Spleen (tissue), 11 donors: ENCODE data around the gene MMP1. TPM values are rescaled to one million over a fixed set of nuclear protein-coding genes. Genes with fewer than 3 reads are reported as not detected.
A peak's percentile ranks its signal among the peaks of the same experiment; 100 is the strongest.

Source experiments
- DNase-seq: peaks from one replicate; pipeline ENCODE4 v3.0.0-alpha.2; 2020
- H3K27ac ChIP-seq, 8 donors: fragments of 200-600 bp; sonication (generic) in 7 of 8; 1 replicate in 4 of 8; 2 replicates in 4 of 8; pipeline versions ENCODE4 v1.5.0 to v1.8.0; 2016 to 2021; ENCODE audit warnings: inconsistent platforms in 4 of 8, mild to moderate bottlenecking in 4 of 8, moderate library complexity in 1 of 8
- H3K27me3 ChIP-seq, 7 donors: fragments of 200-600 bp; sonication (generic) in 6 of 7; replicated peaks in 1 of 7; 1 replicate in 4 of 7; 2 replicates in 3 of 7; pipeline versions ENCODE4 v1.5.0 to v1.8.0; 2016 to 2021; ENCODE audit warnings: inconsistent platforms in 3 of 7, mild to moderate bottlenecking in 1 of 7
- H3K36me3 ChIP-seq, 6 donors: fragments of 200-600 bp; sonication (generic) in 5 of 6; 1 replicate in 4 of 6; 2 replicates in 2 of 6; pipeline versions ENCODE4 v1.5.0 to v1.8.0; 2016 to 2021; ENCODE audit warnings: inconsistent platforms in 2 of 6
- H3K4me1 ChIP-seq, 6 donors: fragments of 200-600 bp; sonication (generic) in 5 of 6; 1 replicate in 3 of 6; 2 replicates in 3 of 6; pipeline versions ENCODE4 v1.5.0 to v1.8.0; 2016 to 2021; ENCODE audit warnings: inconsistent platforms in 3 of 6
- H3K4me3 ChIP-seq, 8 donors: fragments of 200-600 bp; sonication (generic) in 7 of 8; 1 replicate in 4 of 8; 2 replicates in 4 of 8; pipeline versions ENCODE4 v1.5.0 to v1.8.0; 2016 to 2021; ENCODE audit warnings: inconsistent platforms in 4 of 8, mild to moderate bottlenecking in 4 of 8, moderate library complexity in 2 of 8
- H3K9me3 ChIP-seq, 8 donors: fragments of 200-600 bp; sonication (generic) in 7 of 8; 1 replicate in 4 of 8; 2 replicates in 4 of 8; pipeline versions ENCODE4 v1.5.0 to v1.8.0; 2016 to 2021; ENCODE audit warnings: inconsistent platforms in 4 of 8
- CTCF ChIP-seq, 11 experiments: fragments of 200-600 bp in 7 of 11; fragments of 450-650 bp in 4 of 11; sonication (generic) in 4 of 11; IDR thresholded peaks in 8 of 11; conservative IDR thresholded peaks in 3 of 11; 1 replicate in 7 of 11; 2 replicates in 4 of 11; pipeline versions ENCODE4 v1.4.0 to v1.8.0; 2016 to 2021; ENCODE audit warnings: antibody characterized with exemption in 11 of 11, inconsistent platforms in 4 of 11, mild to moderate bottlenecking in 1 of 11
- POLR2A ChIP-seq, 3 donors: fragments of 450-650 bp; IDR thresholded peaks; one replicate each; pipeline ENCODE4 v1.5.1; 2017; ENCODE audit warnings: antibody characterized with exemption in 3 of 3, mild to moderate bottlenecking in 1 of 3
- POLR2AphosphoS5 ChIP-seq, 3 donors: sonication (generic); formaldehyde crosslinking; IDR thresholded peaks; one replicate each; pipeline ENCODE4 v1.5.1; 2017; ENCODE audit warnings: antibody characterized with exemption in 3 of 3
- WGBS, 5 donors: extraction: QIAGEN DNeasy Blood & Tissue Kit in 3 of 5; methylation state at CpG; one replicate each; pipeline versions ENCODE4 v1.1.5 to v1.1.7; 2013 to 2018; 5-methylcytosine and 5-hydroxymethylcytosine counted together
- intact Hi-C: fragments of 100-400 bp; cut with DNase I; formaldehyde crosslinking; loops from one replicate; pipeline ENCODE4 v1.15.0; 2023; ENCODE audit warnings: low total_unique reads
- polyA plus RNA-seq, 3 donors: library from polyadenylated mRNA; stranded (reverse); fragments of 200-250 nt; gene quantifications; one replicate each; pipeline ENCODE4 v1.2.1, GENCODE V29; 2013
- total RNA-seq, 7 donors: library from RNA; depleted of rRNA in 3 of 7; stranded (reverse); fragments of >200 nt in 3 of 7; fragmentation: NEBNext Ultra II Directional in 4 of 7; extraction: Animal tissue kit (Norgen Biotek cat#: 25700) in 4 of 7; gene quantifications; one replicate each; pipeline versions ENCODE4 v1.1.0 to v1.2.1, GENCODE V29; 2016 to 2021
- donor health status: healthy with polysubstance abuse.
- donor health status: DM: no; HTN: no; CAD: no; lungs with moderate emphysema.
- donor health status: DM: no; HTN: no; CAD: no.
- donor health status: Bipolar disorder and iron deficiency.
- donor health status: healthy.
- donor health status: DM: no; HTN: no; CAD: no.
- donor health status: DM: yes; HTN: yes; CAD: no.

MMP1 gene
- total and polyA plus RNA-seq, 10 donors: 1.00 to 8.8 (median 2.3) TPM

- WGBS, 5 donors: 76 to 88% (median 82%) methylated on average over 4 of the region's 4 CpGs
- intact Hi-C loops: no loop called here
- Histone ChIP-seq H3K4me1 (no peaks in the 10 kb centered on the region), H3K27ac (no peak overlapping the region), H3K36me3 (no peaks in the 10 kb centered on the region), H3K4me3 (peak overlapping the region in 1 of 8 donors; percentile 14), H3K9me3 (no peaks in the 10 kb centered on the region), H3K27me3 (no peaks in the 10 kb centered on the region)
- DNase-seq: no peak
- no peak for TF ChIP-seq CTCF (IDR thresholded peaks at IDR 0.05 in 8 of 11, conservative IDR thresholded peaks at IDR 0.05 in 3 of 11)
- TF ChIP-seq POLR2AphosphoS5 (IDR thresholded peaks at IDR 0.05): no peak
- no peak for TF ChIP-seq POLR2A (IDR thresholded peaks at IDR 0.05)
Measured at GRCh38 chr11:102791271-102792036, 6.5 kb downstream of the MMP1 start.

- H3K36me3 ChIP-seq: no peaks in the 10 kb centered on the region
- WGBS, 5 donors: 78 to 85% (median 79%) methylated on average over 8 of the region's 8 CpGs
- H3K27ac ChIP-seq: no peak overlapping the region
- no peak for DNase-seq
- no peak overlapping the region for H3K4me3 ChIP-seq
- intact Hi-C loops: no loop called here
- no peaks in the 10 kb centered on the region for H3K4me1 ChIP-seq
- no peak for TF ChIP-seq POLR2A (IDR thresholded peaks at IDR 0.05)
- TF ChIP-seq CTCF (IDR thresholded peaks at IDR 0.05 in 8 of 11, conservative IDR thresholded peaks at IDR 0.05 in 3 of 11): no peak
- H3K27me3 ChIP-seq: no peaks in the 10 kb centered on the region
- no peaks in the 10 kb centered on the region for H3K9me3 ChIP-seq
Measured at GRCh38 chr11:102788334-102788995, 9.5 kb downstream of the MMP1 start.

- H3K27ac ChIP-seq: no peak overlapping the region
- TF ChIP-seq POLR2A (IDR thresholded peaks at IDR 0.05) (no peak), POLR2AphosphoS5 (IDR thresholded peaks at IDR 0.05) (no peak), CTCF (IDR thresholded peaks at IDR 0.05 in 8 of 11, conservative IDR thresholded peaks at IDR 0.05 in 3 of 11) (no peak)
- no peaks in the 10 kb centered on the region for H3K27me3 ChIP-seq
- intact Hi-C loops: no loop called here
- H3K9me3 ChIP-seq: no peaks in the 10 kb centered on the region
- DNase-seq: no peak
- no peaks in the 10 kb centered on the region for H3K4me1 ChIP-seq
- WGBS, 5 donors: 84 to 95% (median 90%) methylated on average over 3 of the region's 3 CpGs
- no peaks in the 10 kb centered on the region for H3K36me3 ChIP-seq
- H3K4me3 ChIP-seq: no peak overlapping the region
Measured at GRCh38 chr11:102784380-102784779, 13.6 kb downstream of the MMP1 start.

- H3K4me3 ChIP-seq: no peak overlapping the region
- no peaks in the 10 kb centered on the region for H3K36me3 ChIP-seq
- no peaks in the 10 kb centered on the region for H3K27me3 ChIP-seq
- intact Hi-C loops: no loop called here
- 68 to 80% (median 76%) methylated on average over 2 of the region's 2 CpGs for WGBS, 5 donors
- no peak for TF ChIP-seq POLR2A (IDR thresholded peaks at IDR 0.05)
- no peak for TF ChIP-seq POLR2AphosphoS5 (IDR thresholded peaks at IDR 0.05)
- no peak for TF ChIP-seq CTCF (IDR thresholded peaks at IDR 0.05 in 8 of 11, conservative IDR thresholded peaks at IDR 0.05 in 3 of 11)
- H3K4me1 ChIP-seq: no peaks in the 10 kb centered on the region
- DNase-seq: no peak
- no peak overlapping the region for H3K27ac ChIP-seq
- no peaks in the 10 kb centered on the region for H3K9me3 ChIP-seq
Measured at GRCh38 chr11:102783720-102784119, 14.2 kb downstream of the MMP1 start.
